Ovary (tissue), 9 donors: ENCODE data around the gene RBM33. TPM values are rescaled to one million over a fixed set of nuclear protein-coding genes. Genes with fewer than 3 reads are reported as not detected.

Experiments used
- DNase-seq, 5 donors: peaks; one replicate each; pipeline ENCODE4 v3.0.0-alpha.2; 2019 to 2020
- H3K27ac ChIP-seq, 2 donors: fragments of 200-600 bp; one replicate each; pipeline versions ENCODE4 v1.5.1 to v1.8.0; 2019 to 2022
- H3K27me3 ChIP-seq: fragments of 200-600 bp; one replicate; pipeline ENCODE4 v1.8.0; 2022
- H3K36me3 ChIP-seq: fragments of 200-600 bp; sonication (generic); one replicate; pipeline ENCODE4 v1.5.1; 2019
- H3K4me1 ChIP-seq: one replicate; pipeline ENCODE4 v1.8.1; 2013; ENCODE audit warnings: mild to moderate bottlenecking, moderate library complexity; ENCODE audit not compliant: insufficient read depth
- H3K4me3 ChIP-seq: fragments of 200-600 bp; sonication (generic); one replicate; pipeline ENCODE4 v1.5.1; 2017
- H3K9me3 ChIP-seq, 2 donors: fragments of 200-600 bp in 1 of 2; sonication (generic) in 1 of 2; one replicate each; pipeline versions ENCODE4 v1.5.1 to v1.8.1; 2013 to 2019; ENCODE audit warnings: mild to moderate bottlenecking in 1 of 2, moderate library complexity in 1 of 2
- CTCF ChIP-seq, 3 donors: fragments of 450-650 bp in 2 of 3; fragments of 200-600 bp in 1 of 3; IDR thresholded peaks; one replicate each; pipeline versions ENCODE4 v1.5.1 to v1.8.0; 2016 to 2022; ENCODE audit warnings: antibody characterized with exemption in 3 of 3, mild to moderate bottlenecking in 1 of 3
- EP300 ChIP-seq: sonication (generic); formaldehyde crosslinking; IDR thresholded peaks from one replicate; pipeline ENCODE4 v1.6.1; 2017; ENCODE audit warnings: antibody characterized with exemption
- POLR2A ChIP-seq: fragments of 450-650 bp; IDR thresholded peaks from one replicate; pipeline ENCODE4 v1.6.1; 2017; ENCODE audit warnings: antibody characterized with exemption, mild to moderate bottlenecking, moderate library complexity
- WGBS, 3 donors: extraction: QIAGEN DNeasy Blood & Tissue Kit in 1 of 3; methylation state at CpG; one replicate each; pipeline versions ENCODE4 v1.1.5 to v1.1.7; 2013 to 2017; 5-methylcytosine and 5-hydroxymethylcytosine counted together
- intact Hi-C, 4 donors: fragments of 100-400 bp; cut with DNase I; formaldehyde crosslinking; loops; one replicate each; pipeline versions ENCODE4 v1.11.0 to v1.15.1; 2022 to 2023
- polyA plus RNA-seq, 2 donors: library from polyadenylated mRNA; stranded (reverse); fragments of 200-250 nt in 1 of 2; fragments of 350-450 nt in 1 of 2; fragmentation: Illumina TruSeq in 1 of 2; extraction: RNeasy Lipid Tissue Mini Kit (QIAGEN cat#74804) in 1 of 2; gene quantifications; one replicate each; pipeline ENCODE4 v1.2.3, GENCODE V29; 2013 to 2014
- total RNA-seq, 7 donors: library from RNA; depleted of rRNA in 2 of 7; stranded (reverse); fragments of >200 nt in 2 of 7; fragmentation: NEBNext Ultra II Directional in 3 of 7; extraction: Animal tissue kit (Norgen Biotek cat#: 25700) in 3 of 7; gene quantifications; one replicate each; pipeline versions ENCODE4 v1.1.0 to v1.2.4, GENCODE V29; 2016 to 2023
- donor health status: DM: no; HTN: no; CAD: no; lungs with moderate emphysema.
- donor health status: DM: no; HTN: no; CAD: no.
- donor health status: Bipolar disorder and iron deficiency.
- donor health status: DM: yes; HTN: yes; CAD: no.
- donor health status: DM: no; HTN: no; CAD: no.
- donor health status: DM: yes; HTN: yes; CAD: no.

RBM33 gene
- total and polyA plus RNA-seq, 9 donors, result 19.8 to 62.0 (median 49.3) TPM

GRCh38 chr7:155656891-155657290, 12.4 kb downstream of the RBM33 start:
- Histone ChIP-seq H3K4me3 (no peak overlapping the region), H3K27ac (no peak overlapping the region), H3K27me3 (no peaks in the 10 kb centered on the region), H3K9me3 (no peaks in the 10 kb centered on the region), H3K36me3 (no peaks in the 10 kb centered on the region), H3K4me1 (peaks cover 7% of the 10 kb centered on the region)
- TF ChIP-seq EP300 (no peak), CTCF (IDR thresholded peaks at IDR 0.05) (no peak), POLR2A (no peak)
- intact Hi-C loops, result no loop called here
- DNase-seq, result no peak
- WGBS, 3 donors, result 63 to 80% (median 64%) methylated on average over 7 of the region's 7 CpGs

GRCh38 chr7:155660059-155660757, 15.7 kb downstream of the RBM33 start:
- TF ChIP-seq EP300 (no peak), POLR2A (no peak), CTCF (IDR thresholded peaks at IDR 0.05) (no peak)
- Histone ChIP-seq H3K27ac (no peak overlapping the region), H3K4me3 (no peak overlapping the region), H3K4me1 (peaks cover 13% of the 10 kb centered on the region), H3K27me3 (no peaks in the 10 kb centered on the region), H3K36me3 (no peaks in the 10 kb centered on the region), H3K9me3 (no peaks in the 10 kb centered on the region)
- WGBS, 3 donors, result 90 to 97% (median 92%) methylated on average over 5 of the region's 5 CpGs
- intact Hi-C loops, result no loop called here
- no peak for DNase-seq

DNA sequence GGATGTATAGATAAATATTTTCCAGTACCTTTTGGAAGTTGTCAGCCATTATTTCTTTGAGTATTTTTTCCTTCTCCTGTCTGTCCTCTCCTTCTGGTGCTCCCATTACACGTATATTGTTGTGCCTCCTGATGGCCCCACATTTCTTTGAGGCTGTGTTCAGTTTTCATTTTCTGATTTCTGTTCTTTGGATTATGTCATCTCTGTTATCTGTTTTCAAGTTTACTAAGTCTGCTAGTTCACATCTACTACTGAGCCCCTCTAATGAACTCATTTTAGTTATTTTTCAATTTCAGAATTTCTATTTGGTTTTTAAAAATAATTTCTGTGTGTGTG, 16.3 kb downstream of the RBM33 start:
- intact Hi-C loops, result no loop called here
- Histone ChIP-seq H3K27ac (no peak overlapping the region), H3K27me3 (no peaks in the 10 kb centered on the region), H3K4me1 (peaks cover 14% of the 10 kb centered on the region), H3K4me3 (no peak overlapping the region), H3K36me3 (no peaks in the 10 kb centered on the region), H3K9me3 (no peaks in the 10 kb centered on the region)
- TF ChIP-seq EP300 (no peak), CTCF (IDR thresholded peaks at IDR 0.05) (no peak), POLR2A (no peak)
- no peak for DNase-seq
- 87 to 96% (median 90%) methylated on average over 1 of the region's 1 CpG for WGBS, 3 donors

DNA sequence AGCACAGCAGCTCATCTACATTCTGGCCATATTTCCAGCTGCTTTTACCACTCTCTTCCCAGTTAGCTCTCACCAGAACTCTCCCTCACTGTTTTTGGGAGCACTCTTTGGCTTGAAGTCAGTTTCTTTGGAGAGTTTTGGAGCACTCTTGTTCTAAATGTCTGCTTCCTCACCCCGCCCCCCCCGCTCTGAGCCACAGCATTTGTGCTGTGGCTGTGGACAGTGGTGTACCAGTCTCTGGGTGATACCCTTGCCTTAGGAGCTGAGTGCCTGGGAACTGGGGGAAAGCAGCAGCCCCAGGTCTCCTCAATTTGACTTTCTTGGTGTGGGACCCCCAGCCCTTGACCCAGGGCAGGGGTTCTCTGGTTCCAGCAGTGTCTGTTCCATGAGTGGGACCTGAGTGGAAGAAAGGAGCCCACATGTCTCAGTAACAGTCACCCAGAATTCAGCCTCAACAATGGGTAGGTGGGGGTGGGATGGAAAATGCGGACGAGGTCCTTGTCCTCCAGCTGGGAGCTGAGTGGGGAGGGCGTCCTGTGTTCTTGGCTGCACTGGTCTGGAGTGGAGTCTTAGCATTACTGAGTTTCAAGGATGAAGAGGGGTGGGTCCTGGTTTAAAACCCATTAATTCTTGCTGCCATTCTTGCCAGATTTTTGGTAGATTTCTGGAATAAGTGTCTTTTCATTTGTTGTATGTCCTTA, 18.0 kb downstream of the RBM33 start:
- 93 to 98% (median 97%) methylated on average over 5 of the region's 5 CpGs for WGBS, 3 donors

More for the DNA sequence above, 18.0 kb downstream of the RBM33 start:
- Histone ChIP-seq H3K4me1 (peaks cover 19% of the 10 kb centered on the region), H3K9me3 (no peaks in the 10 kb centered on the region), H3K27me3 (no peaks in the 10 kb centered on the region), H3K4me3 (no peak overlapping the region), H3K36me3 (no peaks in the 10 kb centered on the region), H3K27ac (no peak overlapping the region)
- TF ChIP-seq POLR2A, result no peak
- no peak for TF ChIP-seq EP300
- TF ChIP-seq CTCF (IDR thresholded peaks at IDR 0.05), result no peak
- intact Hi-C loops, result no loop called here
- DNase-seq, result no peak
